IPS DF 6.9 (cell line): ENCODE results near the gene LMF1.
"Not testable (repeated sequence)": the region's sequence is repeated elsewhere in the genome, so short reads cannot be mapped to it uniquely, and the experiment has no call there.

Experiments used
- DNase-seq: peaks from one replicate; pipeline ENCODE4 v3.0.0-alpha.2; 2013; ENCODE audit warnings: low read depth, low spot score
- H3K27ac ChIP-seq: one replicate; pipeline ENCODE4 v1.5.1; 2013; ENCODE audit warnings: low read length, control low read depth
- H3K27me3 ChIP-seq: 2 replicates; pipeline ENCODE4 v1.6.1; 2013; ENCODE audit warnings: mild to moderate bottlenecking, low read length; ENCODE audit not compliant: control insufficient read depth, insufficient read depth
- H3K36me3 ChIP-seq: 2 replicates; pipeline ENCODE4 v1.6.1; 2013; ENCODE audit warnings: low read length; ENCODE audit not compliant: control insufficient read depth, insufficient read depth
- H3K4me1 ChIP-seq: 2 replicates; pipeline ENCODE4 v1.6.1; 2013; ENCODE audit warnings: low read length; ENCODE audit not compliant: control insufficient read depth, insufficient read depth
- H3K4me3 ChIP-seq: 2 replicates; pipeline ENCODE4 v1.5.1; 2013; ENCODE audit warnings: mild to moderate bottlenecking, low read length
- H3K9me3 ChIP-seq: 2 replicates; pipeline ENCODE4 v1.6.1; 2013; ENCODE audit warnings: low read length, inconsistent platforms; ENCODE audit not compliant: control insufficient read depth, insufficient read depth
- WGBS: extraction: QIAGEN DNeasy Blood & Tissue Kit; methylation state at CpG from one replicate; pipeline ENCODE4 v1.1.7; 2013; ENCODE audit warnings: mixed read lengths, missing lambda C conversion rate; ENCODE audit not compliant: insufficient read length, insufficient coverage; 5-methylcytosine and 5-hydroxymethylcytosine counted together

LMF1 gene

GRCh38 chr16:844638-845350, 126.0 kb downstream of the LMF1 start:
- H3K9me3 ChIP-seq = no peaks in the 10 kb centered on the region
- H3K36me3 ChIP-seq = no peaks in the 10 kb centered on the region; the same call in 1 of the 2 replicates
- no peaks in the 10 kb centered on the region for H3K27me3 ChIP-seq
- no peak overlapping the region for H3K4me3 ChIP-seq
- whole genome bisulfite sequencing = no CpG with 5 or more reads among the region's 48 CpGs
- DNase-seq = no peak
- H3K4me1 ChIP-seq = no peaks in the 10 kb centered on the region; the same call in 1 of the 2 replicates
- no peak overlapping the region for H3K27ac ChIP-seq

GRCh38 chr16:843771-844170, 127.0 kb downstream of the LMF1 start:
- Histone ChIP-seq H3K9me3 (no peaks in the 10 kb centered on the region), H3K36me3 (no peaks in the 10 kb centered on the region; the same call in 1 of the 2 replicates), H3K4me1 (no peaks in the 10 kb centered on the region; the same call in 1 of the 2 replicates), H3K4me3 (no peak overlapping the region), H3K27me3 (no peaks in the 10 kb centered on the region), H3K27ac (no peak overlapping the region)
- no peak for DNase-seq
- no CpG with 5 or more reads among the region's 20 CpGs for WGBS

- no peak overlapping the region for H3K27ac ChIP-seq
- no peaks in the 10 kb centered on the region for H3K27me3 ChIP-seq
- H3K4me3 ChIP-seq = no peak overlapping the region; the same call in 1 of the 2 replicates
- no peak for DNase-seq
- WGBS = no CpG with 5 or more reads among the region's 33 CpGs
- H3K9me3 ChIP-seq = no peaks in the 10 kb centered on the region
- H3K4me1 ChIP-seq = no peaks in the 10 kb centered on the region; the same call in 1 of the 2 replicates
- H3K36me3 ChIP-seq = no peaks in the 10 kb centered on the region; the same call in 1 of the 2 replicates
Observed at GRCh38 chr16:842711-843560, 127.8 kb downstream of the LMF1 start.

- no CpG with 5 or more reads among the region's 19 CpGs for WGBS
Observed at GRCh38 chr16:842061-842476, 128.7 kb downstream of the LMF1 start.

GRCh38 chr16:841455-842060, 129.2 kb downstream of the LMF1 start:
- Histone ChIP-seq H3K27me3 (no peaks in the 10 kb centered on the region), H3K4me3 (no peak overlapping the region), H3K27ac (no peak overlapping the region), H3K36me3 (no peaks in the 10 kb centered on the region), H3K4me1 (no peaks in the 10 kb centered on the region; the same call in 1 of the 2 replicates), H3K9me3 (no peaks in the 10 kb centered on the region)
- no CpG with 5 or more reads among the region's 27 CpGs for WGBS
- no peak for DNase-seq

More at GRCh38 chr16:842061-842476, 128.7 kb downstream of the LMF1 start:
- Histone ChIP-seq H3K36me3 (no peaks in the 10 kb centered on the region), H3K4me3 (no peak overlapping the region), H3K4me1 (no peaks in the 10 kb centered on the region; the same call in 1 of the 2 replicates), H3K9me3 (no peaks in the 10 kb centered on the region), H3K27ac (no peak overlapping the region), H3K27me3 (no peaks in the 10 kb centered on the region)
- DNase-seq = no peak

- DNase-seq = no peak
- H3K4me3 ChIP-seq = no peak overlapping the region
- no peaks in the 10 kb centered on the region for H3K27me3 ChIP-seq
- no peak overlapping the region for H3K27ac ChIP-seq
- no peaks in the 10 kb centered on the region; the same call in 1 of the 2 replicates for H3K9me3 ChIP-seq
- no peaks in the 10 kb centered on the region; the same call in 1 of the 2 replicates for H3K4me1 ChIP-seq
- no peaks in the 10 kb centered on the region for H3K36me3 ChIP-seq
- no CpG with 5 or more reads among the region's 34 CpGs for WGBS
Observed at GRCh38 chr16:840561-841454, 130.0 kb downstream of the LMF1 start.

GRCh38 chr16:839643-840408, 131.0 kb downstream of the LMF1 start:
- WGBS = no CpG with 5 or more reads among the region's 24 CpGs
- no peak overlapping the region for H3K27ac ChIP-seq
- H3K27me3 ChIP-seq = no peaks in the 10 kb centered on the region
- no peak overlapping the region for H3K4me3 ChIP-seq
- no peaks in the 10 kb centered on the region; the same call in 1 of the 2 replicates for H3K4me1 ChIP-seq
- H3K9me3 ChIP-seq = no peaks in the 10 kb centered on the region; the same call in 1 of the 2 replicates
- DNase-seq = no peak
- H3K36me3 ChIP-seq = no peaks in the 10 kb centered on the region

- WGBS = no CpG with 5 or more reads among the region's 14 CpGs
Observed at GRCh38 chr16:838741-839140, 132.0 kb downstream of the LMF1 start.

GRCh38 chr16:836822-837221, 134.0 kb downstream of the LMF1 start:
- DNase-seq, H3K9me3 ChIP-seq, H3K27ac ChIP-seq, H3K4me3 ChIP-seq, H3K36me3 ChIP-seq, H3K27me3 ChIP-seq, H3K4me1 ChIP-seq: not testable (repeated sequence)
- no CpG with 5 or more reads among the region's 3 CpGs for WGBS

More at GRCh38 chr16:838741-839140, 132.0 kb downstream of the LMF1 start:
- Histone ChIP-seq H3K36me3 (no peaks in the 10 kb centered on the region), H3K4me3 (no peak overlapping the region), H3K9me3 (no peaks in the 10 kb centered on the region; the same call in 1 of the 2 replicates), H3K27ac (no peak overlapping the region), H3K4me1 (no peaks in the 10 kb centered on the region; the same call in 1 of the 2 replicates), H3K27me3 (no peaks in the 10 kb centered on the region)
- DNase-seq = no peak
